ENCODE data around the gene PIGN. TPM values are rescaled to one million over a fixed set of nuclear protein-coding genes. Genes with fewer than 3 reads are reported as not detected.

Gene PIGN
- total RNA-seq, 1 donor from 2014 or later: 22.6 TPM

DNA sequence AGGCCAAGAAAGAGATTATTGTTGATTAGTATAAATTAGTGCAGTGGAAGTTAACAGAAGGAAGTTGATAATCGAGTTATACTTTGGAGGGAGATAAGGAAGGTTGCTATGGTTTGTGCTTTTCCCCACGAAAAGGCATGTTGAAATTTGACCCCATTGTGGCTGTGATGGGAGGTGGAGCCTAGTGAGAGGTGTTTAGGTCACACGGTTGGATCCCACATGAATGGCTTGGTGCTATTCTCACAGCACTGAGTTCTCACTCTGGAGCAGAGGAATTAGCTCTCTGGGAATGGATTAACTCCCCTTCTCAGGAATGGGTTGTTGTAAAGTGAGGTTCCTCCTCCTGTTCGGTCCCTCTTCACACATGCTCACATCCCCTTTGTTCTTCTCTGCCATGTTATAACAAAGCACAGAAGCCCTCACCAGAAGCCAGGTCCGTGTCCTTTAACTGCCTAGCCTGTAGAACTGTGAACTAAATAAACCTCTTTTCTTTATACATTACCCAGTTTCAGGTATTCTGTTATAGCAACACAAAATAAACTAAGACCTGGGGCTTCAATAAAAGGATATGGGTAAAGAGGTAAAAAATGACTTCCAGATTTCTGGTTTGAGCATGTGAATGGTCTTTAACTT is 21.9 kb downstream of the PIGN start:
- DNase-seq (ENCODE audit: low read depth): no peak
- TF ChIP-seq, protein P1, sequence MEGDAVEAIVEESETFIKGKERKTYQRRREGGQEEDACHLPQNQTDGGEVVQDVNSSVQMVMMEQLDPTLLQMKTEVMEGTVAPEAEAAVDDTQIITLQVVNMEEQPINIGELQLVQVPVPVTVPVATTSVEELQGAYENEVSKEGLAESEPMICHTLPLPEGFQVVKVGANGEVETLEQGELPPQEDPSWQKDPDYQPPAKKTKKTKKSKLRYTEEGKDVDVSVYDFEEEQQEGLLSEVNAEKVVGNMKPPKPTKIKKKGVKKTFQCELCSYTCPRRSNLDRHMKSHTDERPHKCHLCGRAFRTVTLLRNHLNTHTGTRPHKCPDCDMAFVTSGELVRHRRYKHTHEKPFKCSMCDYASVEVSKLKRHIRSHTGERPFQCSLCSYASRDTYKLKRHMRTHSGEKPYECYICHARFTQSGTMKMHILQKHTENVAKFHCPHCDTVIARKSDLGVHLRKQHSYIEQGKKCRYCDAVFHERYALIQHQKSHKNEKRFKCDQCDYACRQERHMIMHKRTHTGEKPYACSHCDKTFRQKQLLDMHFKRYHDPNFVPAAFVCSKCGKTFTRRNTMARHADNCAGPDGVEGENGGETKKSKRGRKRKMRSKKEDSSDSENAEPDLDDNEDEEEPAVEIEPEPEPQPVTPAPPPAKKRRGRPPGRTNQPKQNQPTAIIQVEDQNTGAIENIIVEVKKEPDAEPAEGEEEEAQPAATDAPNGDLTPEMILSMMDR (IDR thresholded peaks at IDR 0.05; ENCODE audit: insufficient read depth, low read length, poor library complexity, severe bottlenecking): no peak
- Histone ChIP-seq H3K27me3 (ENCODE audit: control insufficient read depth, insufficient read depth, low read length) (no peaks in the 10 kb centered on the region), H3K4me3 (ENCODE audit: low read depth, low read length) (no peak overlapping the region), H3K36me3 (ENCODE audit: control insufficient read depth, insufficient read depth, low read length) (no peaks in the 10 kb centered on the region)

DNA sequence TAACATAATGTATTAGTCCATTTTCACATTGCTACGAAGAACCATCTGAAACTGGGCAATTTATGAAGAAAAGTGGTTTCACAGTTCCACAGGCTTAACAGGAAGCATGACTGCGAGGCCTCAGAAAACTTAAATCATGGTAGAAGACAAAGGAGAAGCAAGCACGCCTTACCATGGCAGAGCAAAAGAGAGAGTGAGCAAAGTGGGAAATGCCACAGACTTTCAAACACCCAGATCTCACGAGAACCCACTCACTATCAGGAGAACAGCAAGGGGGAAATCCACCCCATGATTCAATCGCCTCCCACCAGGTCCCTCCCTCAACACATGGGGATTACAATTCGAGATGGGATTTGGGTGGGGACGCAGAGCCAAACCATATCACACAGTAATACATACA is 22.5 kb downstream of the PIGN start:
- H3K36me3 ChIP-seq (ENCODE audit: control insufficient read depth, insufficient read depth, low read length): no peaks in the 10 kb centered on the region
- no peak for DNase-seq (ENCODE audit: low read depth)
- TF ChIP-seq, protein P1 (IDR thresholded peaks at IDR 0.05; ENCODE audit: insufficient read depth, low read length, poor library complexity, severe bottlenecking): no peak
- H3K4me3 ChIP-seq (ENCODE audit: low read depth, low read length): no peak overlapping the region
- no peaks in the 10 kb centered on the region for H3K27me3 ChIP-seq (ENCODE audit: control insufficient read depth, insufficient read depth, low read length)

DNA sequence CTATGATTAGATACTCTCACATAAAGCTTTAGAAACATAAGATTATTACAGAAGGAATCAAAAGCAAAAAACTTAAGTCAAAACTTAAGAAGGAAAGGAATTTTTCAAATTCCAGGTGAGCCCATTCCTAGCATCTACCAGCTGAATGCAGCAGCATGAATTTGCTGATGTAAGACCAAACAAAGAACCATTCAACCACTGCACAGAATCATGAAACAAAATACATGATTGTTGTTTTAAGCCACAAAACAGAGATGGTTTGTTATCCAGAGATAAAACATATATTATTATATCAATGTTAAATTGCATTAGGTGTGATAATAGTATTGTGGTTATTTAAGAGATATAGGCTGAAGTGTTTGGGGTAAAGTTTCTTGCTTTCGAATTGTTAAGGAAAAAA is 29.0 kb downstream of the PIGN start:
- Histone ChIP-seq H3K4me3 (ENCODE audit: low read depth, low read length) (no peak overlapping the region), H3K36me3 (ENCODE audit: control insufficient read depth, insufficient read depth, low read length) (no peaks in the 10 kb centered on the region), H3K27me3 (ENCODE audit: control insufficient read depth, insufficient read depth, low read length) (no peaks in the 10 kb centered on the region)
- TF ChIP-seq, protein P1 (IDR thresholded peaks at IDR 0.05; ENCODE audit: insufficient read depth, low read length, poor library complexity, severe bottlenecking): no peak
- no peak for DNase-seq (ENCODE audit: low read depth)

DNA sequence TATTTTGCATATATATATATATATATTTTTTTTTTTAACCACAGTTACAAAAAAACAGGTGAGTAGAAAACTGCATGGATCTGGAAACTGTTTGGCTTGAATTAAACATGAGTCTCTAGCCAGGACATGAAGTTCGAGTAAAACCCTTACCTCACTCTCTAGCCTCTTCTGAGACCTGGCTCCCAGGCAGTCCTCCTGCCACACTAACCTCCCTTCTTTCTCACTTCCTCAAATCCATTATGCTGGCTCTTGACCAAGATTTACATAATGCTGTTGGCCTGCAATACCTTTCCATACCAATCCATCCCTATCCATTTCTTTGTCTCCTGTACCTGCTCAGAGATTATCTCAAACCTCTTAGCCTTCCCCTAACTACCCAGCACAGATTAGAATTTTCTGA is 34.0 kb downstream of the PIGN start:
- no peaks in the 10 kb centered on the region for H3K36me3 ChIP-seq (ENCODE audit: control insufficient read depth, insufficient read depth, low read length)
- no peak overlapping the region for H3K4me3 ChIP-seq (ENCODE audit: low read depth, low read length)
- no peak for DNase-seq (ENCODE audit: low read depth)
- TF ChIP-seq, protein P1 (IDR thresholded peaks at IDR 0.05; ENCODE audit: insufficient read depth, low read length, poor library complexity, severe bottlenecking): no peak
- no peaks in the 10 kb centered on the region for H3K27me3 ChIP-seq (ENCODE audit: control insufficient read depth, insufficient read depth, low read length)

DNA sequence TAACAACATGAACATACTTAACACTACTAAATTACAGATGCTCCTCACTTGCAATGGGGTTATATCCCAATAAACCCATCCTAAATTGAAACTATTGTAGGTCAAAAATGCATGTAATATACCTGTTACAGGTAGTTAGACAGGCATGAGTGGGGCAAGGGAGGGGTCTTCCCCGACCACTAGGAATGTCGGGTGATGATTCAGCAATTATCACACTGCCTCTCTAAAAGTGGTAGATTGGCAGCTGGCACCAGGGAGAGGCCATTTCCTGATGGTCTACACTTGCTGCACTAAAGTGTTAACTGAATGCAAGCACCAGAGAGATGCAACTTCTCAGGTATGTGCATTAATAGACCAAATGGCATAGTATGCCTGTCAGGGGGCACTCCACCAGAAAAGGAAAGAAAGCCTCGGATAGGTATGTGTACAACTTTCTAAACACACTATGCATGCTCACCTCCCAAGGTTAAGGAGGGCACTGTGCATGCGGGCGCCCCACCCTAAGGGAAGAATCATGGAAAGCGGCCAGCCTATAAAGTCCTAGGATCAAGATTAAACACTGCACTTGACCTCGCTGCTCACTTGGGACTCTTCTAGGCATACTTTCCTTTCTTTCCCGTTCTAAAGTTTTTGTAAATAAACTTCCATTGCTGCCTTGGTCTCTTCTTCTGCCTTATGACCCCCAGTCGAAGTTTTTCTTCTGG is 35.6 kb downstream of the PIGN start:
- no peaks in the 10 kb centered on the region for H3K27me3 ChIP-seq (ENCODE audit: control insufficient read depth, insufficient read depth, low read length)
- no peaks in the 10 kb centered on the region for H3K36me3 ChIP-seq (ENCODE audit: control insufficient read depth, insufficient read depth, low read length)
- TF ChIP-seq, protein P1 (IDR thresholded peaks at IDR 0.05; ENCODE audit: insufficient read depth, low read length, poor library complexity, severe bottlenecking): no peak
- no peak for DNase-seq (ENCODE audit: low read depth)
- no peak overlapping the region for H3K4me3 ChIP-seq (ENCODE audit: low read depth, low read length)
